GM18498 (cell line): Measurements from ENCODE around the gene GINS2.

Experiments
- ATAC-seq: cut with Tn5 transposase; IDR thresholded peaks from one replicate; pipeline ENCODE4 v1.9.1; 2021; ENCODE audit warnings: mild to moderate bottlenecking, moderate library complexity; ENCODE audit not compliant: unreplicated experiment

The GINS2 gene

DNA sequence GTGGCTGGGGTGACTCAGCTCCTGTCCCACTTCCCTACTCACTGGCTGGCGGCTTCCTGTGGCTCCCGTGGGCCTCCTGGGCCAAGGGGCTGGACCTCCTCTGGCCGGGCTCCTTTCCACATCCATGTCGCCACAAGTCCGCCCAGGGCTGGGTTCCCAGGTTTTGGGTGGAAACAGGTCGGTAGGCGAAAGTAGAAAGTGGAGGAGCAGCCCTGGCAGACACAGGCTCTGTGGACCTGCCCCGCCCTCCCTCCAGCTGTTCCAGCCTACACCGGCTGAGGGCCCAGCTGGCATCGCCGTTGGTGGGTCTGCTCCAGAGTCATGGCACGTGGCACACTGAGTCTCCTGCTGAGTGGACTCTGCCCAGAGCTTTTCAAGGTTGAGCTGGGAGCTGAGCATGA, 47.0 kb downstream of the GINS2 start:
- no peak for ATAC-seq

DNA sequence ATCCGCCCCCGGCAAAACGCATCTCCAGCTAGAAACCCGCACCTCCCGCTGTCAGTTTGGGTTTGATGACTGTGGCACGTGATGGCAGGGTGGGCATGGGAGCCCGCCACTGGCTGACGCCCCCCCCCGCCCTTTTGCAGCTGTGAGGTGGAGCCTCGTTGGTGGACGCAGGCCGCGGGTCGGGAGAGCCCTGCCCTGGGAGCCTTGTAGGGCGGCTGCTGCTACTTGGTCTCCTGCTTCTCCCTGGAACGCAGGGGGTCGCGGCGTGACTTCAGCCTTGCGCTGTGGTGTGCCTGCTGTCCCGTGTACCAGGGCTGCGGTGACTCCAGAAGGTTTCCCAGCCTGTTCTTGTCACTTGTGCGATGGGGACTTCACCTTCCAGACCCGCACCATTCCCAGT, 47.4 kb downstream of the GINS2 start:
- ATAC-seq, result no peak

DNA sequence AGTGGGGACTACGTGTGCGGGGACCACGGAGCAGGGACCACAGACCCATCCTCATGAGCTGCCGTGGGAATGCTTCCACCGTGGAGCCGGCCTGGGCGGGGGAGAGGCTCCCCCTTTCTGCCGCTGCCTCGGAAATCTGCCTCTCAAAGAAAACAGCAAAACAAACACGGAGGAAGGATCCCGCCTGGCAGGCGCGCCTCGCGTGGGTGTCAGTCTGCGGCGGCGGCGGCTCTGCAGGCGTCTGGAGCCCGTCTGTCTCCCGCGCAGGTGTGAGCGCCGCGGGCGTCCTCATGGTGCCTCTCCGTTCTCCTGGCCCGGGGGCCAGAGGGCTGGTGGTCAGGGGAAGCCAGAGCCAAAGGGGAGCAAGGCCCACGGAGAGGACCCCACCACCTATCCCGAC, 48.2 kb downstream of the GINS2 start:
- ATAC-seq, result no peak

DNA sequence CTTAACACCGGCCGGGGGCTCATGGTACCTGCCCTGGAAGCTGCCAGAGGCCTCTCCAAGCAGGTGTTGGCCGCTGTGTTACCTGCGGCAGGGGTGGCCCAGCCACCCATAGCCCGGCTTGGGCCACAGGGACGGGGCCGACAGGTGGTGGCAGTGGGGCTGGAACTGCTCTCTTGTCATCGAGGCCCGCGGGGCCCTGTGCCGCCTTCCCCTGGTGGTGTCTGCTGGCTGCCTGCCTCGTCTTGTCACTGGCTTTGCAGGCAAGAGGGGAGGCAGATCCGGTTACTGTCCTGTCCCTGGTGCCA, 48.5 kb downstream of the GINS2 start:
- no peak for ATAC-seq

GRCh38 chr16:85639529-85640253, 49.1 kb downstream of the GINS2 start:
- no peak for ATAC-seq

- ATAC-seq, result no peak
Observed at GRCh38 chr16:85638695-85639409, 49.9 kb downstream of the GINS2 start.

- ATAC-seq, result no peak
Observed at GRCh38 chr16:85637808-85638647, 50.7 kb downstream of the GINS2 start.

DNA sequence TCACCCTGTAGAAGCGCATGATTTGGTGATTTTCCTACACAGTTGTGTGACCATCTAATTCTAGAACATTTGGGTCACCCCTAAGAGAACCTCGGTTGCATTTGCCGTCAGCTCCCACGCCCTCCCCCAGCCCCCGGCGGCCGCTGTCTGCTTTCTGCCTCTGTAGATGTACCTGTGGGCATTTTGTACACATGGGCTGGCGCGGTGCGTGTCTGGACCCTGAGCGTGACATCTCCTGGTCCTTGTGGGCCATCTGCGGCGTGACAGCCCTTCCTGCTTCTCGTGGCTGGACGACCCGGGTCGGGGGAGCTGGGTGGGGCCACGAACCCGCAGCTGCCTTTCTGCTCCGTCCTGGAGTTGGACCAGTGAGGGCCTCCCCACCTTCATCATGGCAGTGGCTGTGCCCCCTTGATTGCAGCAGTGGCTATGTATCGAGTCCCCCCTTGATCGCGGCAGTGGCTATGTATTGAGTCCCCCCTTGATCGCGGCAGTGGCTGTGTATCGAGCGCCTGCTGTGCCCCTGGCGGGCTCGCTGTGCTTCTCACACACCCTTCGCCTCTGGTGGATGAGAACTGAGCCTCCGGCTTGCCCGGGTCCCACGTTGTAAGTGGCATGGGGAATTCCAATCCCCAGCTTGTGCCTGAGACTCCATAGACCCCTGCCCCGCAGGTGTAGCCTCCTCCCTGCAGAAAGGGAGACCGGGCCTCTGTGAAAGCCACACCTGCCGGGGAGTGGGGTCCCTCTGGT, 51.5 kb downstream of the GINS2 start:
- no peak for ATAC-seq

- ATAC-seq, result no peak
Observed at GRCh38 chr16:85636234-85636812, 52.4 kb downstream of the GINS2 start.

GRCh38 chr16:85635545-85636140, 53.1 kb downstream of the GINS2 start:
- ATAC-seq, result no peak

- ATAC-seq, result no peak
Observed at GRCh38 chr16:85634747-85635544, 53.8 kb downstream of the GINS2 start.

GRCh38 chr16:85633888-85634287, 54.9 kb downstream of the GINS2 start:
- ATAC-seq, result no peak

GRCh38 chr16:85633438-85633743, 55.4 kb downstream of the GINS2 start:
- no peak for ATAC-seq

DNA sequence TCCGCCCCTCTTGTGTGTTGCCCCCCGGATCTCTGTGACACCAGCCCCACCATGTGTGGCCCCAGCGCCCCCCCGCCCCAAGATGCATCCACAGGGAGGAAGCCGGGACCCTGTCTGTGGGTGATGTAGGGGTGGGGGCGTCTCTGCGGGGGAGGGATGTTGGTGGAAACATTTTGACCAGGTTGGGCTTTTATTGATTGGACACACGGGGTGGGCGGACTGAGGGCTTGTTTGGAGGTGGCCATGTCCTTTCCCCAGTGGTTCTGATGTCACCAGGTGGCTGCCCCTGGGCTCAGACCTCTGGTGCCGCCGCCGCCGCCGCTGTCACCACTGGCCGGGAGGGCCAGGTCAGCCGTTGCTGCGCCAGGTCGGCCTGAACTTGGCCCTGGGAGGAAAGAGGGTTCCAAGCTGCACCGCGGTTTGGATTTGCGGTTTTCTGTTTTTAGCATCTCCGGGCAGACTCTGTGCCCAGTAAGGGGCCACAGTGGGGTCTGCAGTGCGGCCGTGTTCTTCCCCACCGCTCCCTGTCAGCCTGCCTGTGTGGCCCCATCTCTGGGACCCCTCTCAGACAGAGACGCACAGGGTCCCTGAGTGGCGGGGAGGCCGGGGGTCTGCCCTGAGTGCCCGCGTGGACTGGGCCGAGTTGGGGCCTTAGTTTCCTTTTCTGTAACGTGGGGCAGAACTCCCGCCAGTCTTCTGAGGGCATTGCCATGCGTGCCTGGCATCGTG, 55.9 kb downstream of the GINS2 start:
- no peak for ATAC-seq

DNA sequence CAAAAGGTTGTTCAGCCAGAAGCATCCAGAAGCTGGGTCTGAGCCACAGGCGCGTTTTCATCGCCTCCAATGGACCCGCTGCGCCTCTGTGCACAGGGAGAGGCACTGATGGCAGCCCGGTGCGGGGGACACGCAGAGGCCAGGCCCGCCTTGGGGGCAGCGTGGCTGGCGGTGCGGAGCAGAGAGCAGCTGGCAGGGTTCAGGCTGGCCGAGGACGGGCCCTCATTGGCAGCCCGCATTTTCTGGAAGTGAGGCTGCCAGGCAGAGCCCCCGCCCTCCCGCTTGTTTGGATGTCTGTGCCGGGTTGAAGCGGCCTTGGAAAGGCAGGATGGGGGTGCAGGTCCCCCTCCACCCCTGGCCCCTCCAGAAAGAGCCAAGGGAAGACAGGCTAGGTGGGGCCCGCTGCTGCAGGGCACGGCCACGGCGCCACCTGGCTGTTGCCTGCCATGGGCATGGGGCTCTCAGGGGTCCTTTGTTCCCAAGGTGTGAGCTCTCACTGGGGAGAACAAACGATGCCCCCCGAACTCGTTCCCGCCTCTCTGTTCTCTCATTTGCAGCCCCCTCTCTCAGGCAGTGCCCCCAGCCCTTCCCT, 56.9 kb downstream of the GINS2 start:
- ATAC-seq, result no peak

DNA sequence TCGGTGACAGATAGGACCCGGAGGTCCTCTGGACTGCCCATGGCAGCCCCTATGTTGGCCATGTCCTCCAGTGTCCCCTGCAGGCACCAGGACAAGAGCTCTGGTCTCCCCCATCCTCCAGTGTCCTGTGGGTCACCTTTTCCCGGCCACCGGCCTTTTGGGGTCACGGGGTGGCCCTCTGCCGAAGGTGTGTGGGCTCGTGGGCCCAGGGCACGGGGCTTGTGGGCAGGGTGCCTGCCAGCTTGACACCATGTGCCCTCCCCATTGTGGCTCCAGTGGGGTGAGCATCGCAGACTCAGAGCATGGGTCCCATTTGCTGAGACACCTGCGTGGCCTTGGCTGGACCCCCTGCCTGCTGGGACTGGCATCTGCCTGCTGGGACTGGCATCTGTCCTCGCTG, 57.5 kb downstream of the GINS2 start:
- no peak for ATAC-seq

DNA sequence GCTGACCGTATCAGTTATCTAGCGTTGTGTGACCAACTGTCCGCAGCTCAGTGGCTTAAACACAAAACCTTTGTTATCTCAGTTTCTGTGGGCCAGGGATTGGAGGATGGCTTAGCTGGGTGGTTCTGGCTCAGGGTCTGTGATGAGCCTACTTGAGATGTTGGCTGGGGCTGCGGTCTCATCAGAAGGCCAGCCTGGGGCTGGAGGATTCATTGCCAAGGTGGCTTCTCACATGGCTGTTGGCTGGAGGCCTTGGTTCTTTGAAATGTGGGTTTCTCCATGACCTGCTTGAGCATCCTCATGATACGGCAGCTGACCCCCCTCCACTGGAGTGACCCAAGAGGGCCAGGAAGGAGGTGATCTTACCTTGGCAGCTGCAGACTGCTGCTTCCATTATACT, 58.9 kb downstream of the GINS2 start:
- ATAC-seq, result no peak

- no peak for ATAC-seq
Observed at GRCh38 chr16:85629326-85629725, 59.4 kb downstream of the GINS2 start.

- ATAC-seq, result no peak
Observed at GRCh38 chr16:85628645-85629044, 60.1 kb downstream of the GINS2 start.
